IPS DF 19.7 (cell line): ENCODE measurements around the gene C4orf36.

Experiments used
- DNase-seq: peaks from one replicate; pipeline ENCODE4 v3.0.0-alpha.2; 2013; ENCODE audit warnings: low read depth, low spot score

The C4orf36 gene, protein sequence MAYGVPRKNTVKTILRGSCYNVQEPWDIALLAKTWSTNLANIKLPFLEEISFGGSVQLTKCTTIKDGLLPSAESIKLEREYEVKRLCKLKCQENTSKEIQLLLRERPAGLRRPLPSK

GRCh38 chr4:86891762-86892635 is at the start of gene C4orf36:
Gene C4orf36, minus strand, starts transcription at chr4:86892422. Its CDS starts 902 bp downstream, at chr4:86891520.
- no peak for DNase-seq

GRCh38 chr4:86940920-86941460 is 48.8 kb upstream of the C4orf36 start:
- no peak for DNase-seq

- no peak for DNase-seq
Measured at GRCh38 chr4:86939729-86940575, 47.7 kb upstream of the C4orf36 start.

GRCh38 chr4:86938771-86939520 is 46.7 kb upstream of the C4orf36 start:
- no peak for DNase-seq

- DNase-seq = peak; percentile 88
Measured at GRCh38 chr4:86935853-86936733, 43.9 kb upstream of the C4orf36 start.

DNA sequence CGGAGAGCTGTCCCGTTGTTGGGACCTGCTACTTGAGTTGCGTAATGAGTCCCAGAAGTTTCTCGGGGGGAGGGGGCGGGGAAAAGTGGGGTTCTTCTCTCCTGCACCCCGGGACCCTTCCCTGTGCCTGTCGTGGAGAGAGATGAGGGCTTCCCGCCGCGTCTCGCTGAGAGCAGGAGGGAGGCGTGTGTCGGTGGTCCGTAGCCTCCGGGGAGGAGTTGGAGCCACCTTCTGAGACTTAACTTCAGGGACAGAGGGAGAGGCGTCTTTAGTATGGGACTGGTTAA is 43.3 kb upstream of the C4orf36 start:
- no peak for DNase-seq

DNA sequence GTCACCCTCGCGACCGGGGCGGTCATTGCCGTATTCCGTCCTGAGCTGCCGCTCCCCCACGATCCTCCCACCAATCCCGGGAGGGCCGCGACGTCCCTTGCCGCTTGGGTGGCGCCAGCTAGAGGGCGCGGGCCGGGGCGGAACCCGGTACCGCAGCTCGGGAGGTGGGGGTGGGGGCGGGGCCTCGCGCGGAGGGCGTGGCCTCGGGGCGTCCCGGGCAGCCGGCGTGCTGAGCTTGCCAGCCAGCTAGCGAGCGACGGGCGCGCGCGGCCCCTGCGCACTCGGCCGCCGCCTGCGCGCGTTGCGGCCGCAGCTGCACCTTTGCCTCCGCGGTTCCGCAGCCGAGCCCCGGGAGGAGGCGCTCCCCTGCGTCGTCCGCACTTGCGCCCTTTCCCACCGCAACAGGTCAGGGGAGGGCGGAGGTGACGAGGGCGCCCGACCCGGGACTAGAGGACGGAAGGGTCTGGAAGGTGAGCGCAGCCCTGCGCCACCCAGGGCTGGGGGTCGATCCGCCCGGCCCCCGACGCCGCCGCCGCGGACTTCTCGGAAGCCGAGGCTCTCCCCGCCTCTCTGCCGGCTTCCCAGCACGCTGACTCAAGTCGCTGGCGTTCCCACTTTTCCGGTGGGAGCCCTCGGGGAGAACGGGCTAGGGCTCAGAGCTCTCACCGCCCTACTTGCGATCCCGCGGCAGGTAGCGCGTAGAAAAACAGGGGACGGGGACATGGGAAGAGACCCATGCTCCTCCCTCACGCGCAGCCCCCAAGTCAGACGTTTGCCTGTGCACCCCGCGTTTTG is 42.7 kb upstream of the C4orf36 start, which contains the start of gene AFF1:
AFF1 (plus strand) TSS at position 241 of the 795 bp plus-strand sequence. CDS start 13,523 bp downstream, outside the sequence.
- no peak for DNase-seq

- DNase-seq = no peak
Measured at GRCh38 chr4:86934147-86934770, 42.0 kb upstream of the C4orf36 start.

- DNase-seq = no peak
Measured at GRCh38 chr4:86928400-86929255, 36.4 kb upstream of the C4orf36 start.

GRCh38 chr4:86927843-86928395 is 35.7 kb upstream of the C4orf36 start:
- DNase-seq = no peak

- DNase-seq = no peak
Measured at GRCh38 chr4:86926435-86927086, 34.3 kb upstream of the C4orf36 start.

DNA sequence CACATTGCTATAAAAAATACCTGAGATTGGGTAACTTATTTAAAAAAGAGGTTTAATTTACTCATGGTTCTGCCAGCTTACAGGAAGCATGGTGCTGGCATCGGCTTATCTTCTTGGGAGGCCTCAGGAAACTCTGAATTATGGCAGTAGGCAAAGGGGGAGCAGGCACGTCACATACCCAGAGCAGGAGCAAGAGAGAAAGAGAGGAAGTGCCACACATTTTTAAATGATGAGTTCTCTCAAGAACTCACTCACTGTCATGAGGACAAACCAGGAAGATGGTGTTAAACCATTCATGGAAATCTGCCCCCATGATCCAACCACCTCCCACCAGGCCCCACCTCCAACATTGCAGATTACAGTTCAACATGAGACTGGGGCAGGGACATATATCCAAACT is 32.6 kb upstream of the C4orf36 start:
- DNase-seq = no peak

DNA sequence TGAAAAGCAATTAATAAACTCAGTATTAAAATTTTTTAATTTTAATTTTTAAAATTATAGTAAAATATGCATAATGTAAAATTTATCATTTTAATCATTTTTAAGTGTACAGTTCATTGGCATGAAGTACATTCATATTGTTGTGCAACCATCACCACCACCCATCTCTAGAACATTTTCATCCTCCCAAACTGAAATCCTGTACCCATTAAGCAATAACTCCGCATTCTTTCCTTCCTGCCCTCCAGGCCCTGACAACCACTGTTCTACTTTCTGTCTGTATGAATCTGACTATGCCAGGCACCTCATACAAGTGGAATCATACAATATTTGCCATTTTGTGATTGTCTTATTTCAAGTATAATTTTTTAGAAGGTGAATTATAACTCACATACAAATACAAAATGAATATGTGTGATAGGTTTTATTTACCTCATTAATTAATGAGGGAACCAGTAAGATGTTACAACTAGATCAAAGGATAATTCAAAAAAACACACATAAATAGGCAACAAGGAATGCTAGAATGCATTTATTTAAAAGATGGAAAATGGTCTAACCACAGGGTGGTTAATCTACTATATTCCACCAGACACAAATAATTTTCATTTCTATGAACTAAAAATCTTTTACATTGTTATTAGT is 29.5 kb upstream of the C4orf36 start:
- DNase-seq = no peak

GRCh38 chr4:86919561-86920223 is 27.5 kb upstream of the C4orf36 start:
- no peak for DNase-seq

DNA sequence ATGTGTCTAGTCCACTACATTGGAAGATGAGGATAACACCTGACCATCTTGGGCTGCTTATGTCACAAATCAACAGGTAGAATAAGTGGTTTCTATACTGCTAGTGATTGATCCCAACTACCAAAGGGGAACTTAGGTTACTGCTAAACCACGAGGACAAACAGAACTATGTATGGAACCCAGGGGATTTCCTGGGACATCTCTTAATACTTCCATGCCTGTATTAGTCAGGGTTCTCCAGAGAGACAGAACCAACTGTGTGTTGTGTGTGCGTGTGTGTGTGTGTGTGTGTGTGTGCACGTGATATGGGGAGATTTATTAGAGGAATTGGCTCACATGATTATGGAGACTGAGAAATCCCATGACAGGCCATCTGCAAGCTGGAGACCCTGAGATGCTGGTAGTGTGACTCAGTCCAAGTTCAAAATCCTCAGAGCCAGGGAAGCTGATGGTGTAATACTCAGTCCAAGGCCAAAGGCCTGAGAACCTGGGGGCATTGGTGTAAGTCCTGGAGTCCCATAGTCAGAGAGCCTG is 26.4 kb upstream of the C4orf36 start:
- no peak for DNase-seq
